ENCODE results near the gene SMC3. TPM values are rescaled to one million over a fixed set of nuclear protein-coding genes. Genes with fewer than 3 reads are reported as not detected.

Gene SMC3
- 10 to 100 TPM; 32.4 to 41.2 (median 35.0) TPM for total RNA-seq
- 10 to 100 TPM; 10.4 to 16.7 (median 13.9) TPM for polyA plus RNA-seq
- long read RNA-seq, donor 1, partial matches to known transcripts: 41 of 41 reads
- long read RNA-seq, donor 1, other reads (novel, unspliced or antisense): 0 of 41 reads
- long read RNA-seq, donor 2, full-length matches to known transcripts: 1 of 10 reads
- long read RNA-seq, donor 2, partial matches to known transcripts: 9 of 10 reads
- long read RNA-seq, donor 2, other reads (novel, unspliced or antisense): 0 of 10 reads

- WGBS, 5 donors: 0% methylated on average over 45 to 64 of the region's 64 CpGs
- peaks cover 27 to 54% (median 52%) of the 10 kb centered on the region in 6 donors for H3K4me1 ChIP-seq
- TF ChIP-seq POLR2A (IDR thresholded peaks at IDR 0.05) (peak in 1 of 3 donors; percentile 74), CTCF (IDR thresholded peaks at IDR 0.05 in 8 of 11, conservative IDR thresholded peaks at IDR 0.05 in 3 of 11) (peak in 1 of 11 experiments; percentile 22), POLR2AphosphoS5 (IDR thresholded peaks at IDR 0.05) (peak; percentile 88 to 92 (median 89))
- peak within 1 kb of the TSS; percentile 85 to 99 (median 96) for H3K4me3 ChIP-seq
- DNase-seq: peak; percentile 96
- intact Hi-C loops (cut with DNase I; ENCODE audit: low total_unique reads): no loop called here
- H3K9me3 ChIP-seq: no peaks in the 10 kb centered on the region
- peak within 1 kb of the TSS; percentile 87 to 97 (median 93) for H3K27ac ChIP-seq
- peaks cover 0 to 13% (median 3%) of the 10 kb centered on the region in 6 donors for H3K36me3 ChIP-seq
- H3K27me3 ChIP-seq (replicated peaks in 1 of 7): peaks cover 0 to 7% (median 0%) of the 10 kb centered on the region in 7 donors
Observed at GRCh38 chr10:110567201-110568054, at the start of gene SMC3. SMC3 (plus strand) TSS chr10:110567695; CDS start chr10:110567817, 122 bp downstream.

- no peak overlapping the region for H3K4me3 ChIP-seq
- H3K27me3 ChIP-seq (replicated peaks in 1 of 7): no peaks in the 10 kb centered on the region
- H3K27ac ChIP-seq: peak overlapping the region in 1 of 8 donors; percentile 4
- H3K36me3 ChIP-seq: no peaks in the 10 kb centered on the region
- TF ChIP-seq POLR2AphosphoS5 (IDR thresholded peaks at IDR 0.05): peak in 1 of 3 donors; percentile 30
- no peak for TF ChIP-seq POLR2A (IDR thresholded peaks at IDR 0.05)
- TF ChIP-seq CTCF (IDR thresholded peaks at IDR 0.05 in 8 of 11, conservative IDR thresholded peaks at IDR 0.05 in 3 of 11): no peak
- intact Hi-C loops (cut with DNase I; ENCODE audit: low total_unique reads): no loop called here
- H3K4me1 ChIP-seq: peaks cover 0 to 12% (median 3%) of the 10 kb centered on the region in 6 donors
- WGBS, 5 donors: 88 to 98% (median 94%) methylated on average over 4 of the region's 4 CpGs
- no peak for DNase-seq
- H3K9me3 ChIP-seq: no peaks in the 10 kb centered on the region
Observed at GRCh38 chr10:110522365-110522988, 45.0 kb upstream of the SMC3 start.

DNA sequence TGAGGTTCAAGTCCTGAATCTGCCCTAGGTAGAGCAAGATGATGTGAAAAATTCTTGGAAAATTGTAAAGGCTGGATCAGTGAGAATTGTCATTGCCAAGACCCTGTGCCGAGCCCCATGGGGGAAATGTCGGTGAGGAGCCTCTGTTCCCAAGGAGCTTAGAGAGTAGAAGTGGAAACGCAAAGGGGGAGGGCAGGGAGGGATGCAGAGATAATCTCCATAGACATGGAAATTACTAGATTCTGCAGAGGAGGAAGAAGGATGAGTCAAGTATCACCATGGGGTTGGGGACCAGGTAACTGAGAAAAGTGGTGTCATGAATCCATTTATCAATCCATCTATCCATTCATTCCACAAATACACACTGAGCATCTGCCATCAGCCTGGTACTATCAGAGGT lies 43.8 kb upstream of the SMC3 start:
- DNase-seq: no peak
- intact Hi-C loops (cut with DNase I; ENCODE audit: low total_unique reads): no loop called here
- Histone ChIP-seq H3K4me1 (peaks cover 3 to 20% (median 9%) of the 10 kb centered on the region in 6 donors), H3K9me3 (no peaks in the 10 kb centered on the region), H3K27me3 (replicated peaks in 1 of 7) (no peaks in the 10 kb centered on the region), H3K4me3 (no peak overlapping the region), H3K36me3 (no peaks in the 10 kb centered on the region), H3K27ac (peak overlapping the region in 1 of 8 donors; percentile 13)
- TF ChIP-seq CTCF (IDR thresholded peaks at IDR 0.05 in 8 of 11, conservative IDR thresholded peaks at IDR 0.05 in 3 of 11) (no peak), POLR2A (IDR thresholded peaks at IDR 0.05) (no peak), POLR2AphosphoS5 (IDR thresholded peaks at IDR 0.05) (no peak)
- WGBS, 5 donors: 90 to 100% (median 94%) methylated on average over 3 of the region's 3 CpGs

Measured in spleen (tissue), 13 donors.